ENCODE results near the gene FAM110A. TPM values are rescaled to one million over a fixed set of nuclear protein-coding genes. Genes with fewer than 3 reads are reported as not detected.
A peak's percentile ranks its signal among the peaks of the same experiment; 100 is the strongest.
"Not testable (repeated sequence)": the region's sequence is repeated elsewhere in the genome, so short reads cannot be mapped to it uniquely, and the experiment has no call there.

Gene FAM110A
- total and polyA plus RNA-seq, 8 donors: 1.8 to 8.4 (median 3.5) TPM

DNA sequence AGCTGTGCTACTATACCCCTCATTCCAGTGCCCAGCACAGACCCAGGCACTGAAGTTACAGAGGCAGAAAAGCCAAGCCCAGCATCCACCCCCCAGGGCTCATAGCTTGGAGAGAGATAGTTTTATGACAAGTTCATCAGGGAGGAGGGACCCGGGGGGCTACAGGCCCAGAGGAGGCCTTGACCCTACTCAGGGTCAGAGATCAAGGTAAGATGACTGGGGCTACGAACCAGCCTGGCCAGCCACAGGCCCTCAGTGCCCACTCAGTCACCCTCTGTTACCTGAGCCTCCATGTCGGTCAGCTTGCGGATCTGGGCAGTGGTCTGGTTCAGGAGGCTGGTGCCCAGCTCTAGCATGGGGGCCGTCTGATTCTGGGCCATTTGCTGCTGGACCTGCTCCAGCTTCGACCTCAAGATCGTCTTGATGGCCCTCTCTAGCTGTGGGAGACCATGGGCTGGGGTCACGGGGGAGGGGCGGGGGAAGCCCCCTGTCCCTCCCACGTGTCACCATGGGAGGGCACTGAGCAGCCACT lies 56.5 kb downstream of the FAM110A start:
- TF ChIP-seq, protein P1, sequence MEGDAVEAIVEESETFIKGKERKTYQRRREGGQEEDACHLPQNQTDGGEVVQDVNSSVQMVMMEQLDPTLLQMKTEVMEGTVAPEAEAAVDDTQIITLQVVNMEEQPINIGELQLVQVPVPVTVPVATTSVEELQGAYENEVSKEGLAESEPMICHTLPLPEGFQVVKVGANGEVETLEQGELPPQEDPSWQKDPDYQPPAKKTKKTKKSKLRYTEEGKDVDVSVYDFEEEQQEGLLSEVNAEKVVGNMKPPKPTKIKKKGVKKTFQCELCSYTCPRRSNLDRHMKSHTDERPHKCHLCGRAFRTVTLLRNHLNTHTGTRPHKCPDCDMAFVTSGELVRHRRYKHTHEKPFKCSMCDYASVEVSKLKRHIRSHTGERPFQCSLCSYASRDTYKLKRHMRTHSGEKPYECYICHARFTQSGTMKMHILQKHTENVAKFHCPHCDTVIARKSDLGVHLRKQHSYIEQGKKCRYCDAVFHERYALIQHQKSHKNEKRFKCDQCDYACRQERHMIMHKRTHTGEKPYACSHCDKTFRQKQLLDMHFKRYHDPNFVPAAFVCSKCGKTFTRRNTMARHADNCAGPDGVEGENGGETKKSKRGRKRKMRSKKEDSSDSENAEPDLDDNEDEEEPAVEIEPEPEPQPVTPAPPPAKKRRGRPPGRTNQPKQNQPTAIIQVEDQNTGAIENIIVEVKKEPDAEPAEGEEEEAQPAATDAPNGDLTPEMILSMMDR (IDR thresholded peaks at IDR 0.05): no peak
- no peak overlapping the region for H3K4me3 ChIP-seq
- no peaks in the 10 kb centered on the region for H3K36me3 ChIP-seq
- DNase-seq: peak in 1 of 6 donors; percentile 39
- peaks cover 0 to 8% (median 0%) of the 10 kb centered on the region in 3 donors for H3K4me1 ChIP-seq
- intact Hi-C loops (cut with DNase I): no loop called here
- H3K9me3 ChIP-seq: no peaks in the 10 kb centered on the region
- H3K27me3 ChIP-seq: peaks cover 0 to 2% (median 0%) of the 10 kb centered on the region in 4 donors
- WGBS, 2 donors: 54 to 56% methylated on average over 10 of the region's 10 CpGs
- H3K27ac ChIP-seq: no peak overlapping the region
- ATAC-seq: no peak
- no peak for FAIRE-seq

GRCh38 chr20:890666-891057 lies 57.1 kb downstream of the FAM110A start:
- no peaks in the 10 kb centered on the region for H3K36me3 ChIP-seq
- no peak for ATAC-seq
- peak in 1 of 6 donors; percentile 8 for DNase-seq
- intact Hi-C loops (cut with DNase I): no loop called here
- H3K9me3 ChIP-seq: no peaks in the 10 kb centered on the region
- no peak for FAIRE-seq
- H3K4me1 ChIP-seq: peaks cover 0 to 8% (median 0%) of the 10 kb centered on the region in 3 donors
- no peak overlapping the region for H3K27ac ChIP-seq
- TF ChIP-seq, protein P1 (IDR thresholded peaks at IDR 0.05): no peak
- no peak overlapping the region for H3K4me3 ChIP-seq
- WGBS, 2 donors: 65 to 70% methylated on average over 6 of the region's 6 CpGs
- no peaks in the 10 kb centered on the region for H3K27me3 ChIP-seq

GRCh38 chr20:891058-891705 lies 57.7 kb downstream of the FAM110A start:
- 45 to 46% methylated on average over 6 of the region's 6 CpGs for WGBS, 2 donors
- Histone ChIP-seq H3K36me3 (no peaks in the 10 kb centered on the region), H3K9me3 (no peaks in the 10 kb centered on the region), H3K27ac (no peak overlapping the region), H3K27me3 (no peaks in the 10 kb centered on the region), H3K4me1 (peaks cover 0 to 8% (median 0%) of the 10 kb centered on the region in 3 donors), H3K4me3 (no peak overlapping the region)
- TF ChIP-seq, protein P1 (IDR thresholded peaks at IDR 0.05): no peak
- ATAC-seq: peak; percentile 62 to 91 (median 68)
- intact Hi-C loops (cut with DNase I): no loop called here
- DNase-seq: peak in 5 of 6 donors; percentile 22 to 70 (median 40)
- FAIRE-seq: no peak

GRCh38 chr20:891706-892080 lies 58.2 kb downstream of the FAM110A start:
- TF ChIP-seq, protein P1 (IDR thresholded peaks at IDR 0.05): no peak
- H3K4me1 ChIP-seq: peaks cover 0 to 8% (median 0%) of the 10 kb centered on the region in 3 donors
- no peaks in the 10 kb centered on the region for H3K9me3 ChIP-seq
- no peaks in the 10 kb centered on the region for H3K27me3 ChIP-seq
- H3K27ac ChIP-seq: no peak overlapping the region
- FAIRE-seq: no peak
- ATAC-seq: peak in 3 of 4 donors; percentile 13 to 55 (median 20)
- peak in 1 of 6 donors; percentile 15 for DNase-seq
- H3K4me3 ChIP-seq: no peak overlapping the region
- intact Hi-C loops (cut with DNase I): no loop called here
- H3K36me3 ChIP-seq: no peaks in the 10 kb centered on the region
- 57 to 65% methylated on average over 4 of the region's 4 CpGs for WGBS, 2 donors

- WGBS, 2 donors: 47 to 78% methylated on average over 4 to 5 of the region's 5 CpGs
- FAIRE-seq; intact Hi-C loops (cut with DNase I); H3K4me1 ChIP-seq; H3K9me3 ChIP-seq; H3K27me3 ChIP-seq; H3K27ac ChIP-seq; ATAC-seq; H3K4me3 ChIP-seq; H3K36me3 ChIP-seq; DNase-seq: not testable (repeated sequence)
These were observed 58.9 kb downstream of the FAM110A start for GRCh38 chr20:892371-892770.

Other genes starting within 250 kb of the FAM110A start
- under 1 TPM in 5 of 6 donors, not detected in 1; 0.16 to 0.21 (median 0.19) TPM for gene TCF15, start 223.4 kb upstream of the FAM110A start, total RNA-seq
- gene TCF15, start 223.4 kb upstream of the FAM110A start, polyA plus RNA-seq: under 1 TPM; 0.45 to 0.80 TPM
- gene SRXN1, start 180.5 kb upstream of the FAM110A start, total RNA-seq: 1 to 10 TPM; 5.6 to 9.4 (median 7.6) TPM
- 10 to 100 TPM in 1 of 2 donors, 1 to 10 TPM in 1; 4.5 to 10.5 TPM for gene SRXN1, start 180.5 kb upstream of the FAM110A start, polyA plus RNA-seq
- gene SCRT2, start 157.9 kb upstream of the FAM110A start, total RNA-seq: under 1 TPM in 4 of 6 donors, not detected in 2; 0.04 to 0.09 (median 0.06) TPM
- gene SCRT2, start 157.9 kb upstream of the FAM110A start, polyA plus RNA-seq: under 1 TPM; 0.19 to 0.63 TPM
- 1 to 10 TPM in 4 of 6 donors, under 1 TPM in 2; 0.67 to 2.9 (median 1.2) TPM for gene SLC52A3, start 65.2 kb upstream of the FAM110A start, total RNA-seq
- gene SLC52A3, start 65.2 kb upstream of the FAM110A start, polyA plus RNA-seq: 1 to 10 TPM; 1.6 to 2.1 TPM
- gene ANGPT4, start 82.6 kb downstream of the FAM110A start, total RNA-seq: under 1 TPM in 2 of 6 donors, not detected in 4; 0.03 to 0.12 TPM
- gene ANGPT4, start 82.6 kb downstream of the FAM110A start, polyA plus RNA-seq: under 1 TPM; 0.23 to 0.34 TPM
- under 1 TPM in 3 of 6 donors, not detected in 3; 0.09 to 0.28 (median 0.21) TPM for gene RSPO4, start 168.6 kb downstream of the FAM110A start, total RNA-seq
- gene RSPO4, start 168.6 kb downstream of the FAM110A start, polyA plus RNA-seq: under 1 TPM; 0.08 to 0.09 TPM